GM12873 (cell line): ENCODE measurements around the gene INTS11.

Experiments used
- TF ChIP-seq, protein P1 (sequence below): IDR thresholded peaks from 2 replicates; pipeline ENCODE4 v1.5.1; 2012; ENCODE audit warnings: low read depth, mild to moderate bottlenecking, moderate library complexity, low read length, control low read depth; ENCODE audit not compliant: insufficient read depth; ENCODE audit errors: missing control alignments

The INTS11 gene

DNA sequence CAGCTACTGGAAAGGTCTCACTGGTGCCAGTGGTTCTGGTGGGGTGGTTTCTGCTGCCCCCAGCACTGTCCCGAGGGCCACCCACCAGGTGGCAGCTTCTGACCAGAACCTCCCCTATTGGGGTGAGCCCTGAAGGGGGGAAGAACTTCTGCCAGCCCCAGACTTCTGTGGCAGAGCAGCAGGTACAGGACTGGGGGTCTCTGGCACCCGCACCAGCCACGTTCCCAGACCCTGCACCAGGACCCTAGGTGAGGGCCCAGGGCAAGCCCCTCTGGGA is 14.4 kb downstream of the INTS11 start:
- TF ChIP-seq, protein P1, sequence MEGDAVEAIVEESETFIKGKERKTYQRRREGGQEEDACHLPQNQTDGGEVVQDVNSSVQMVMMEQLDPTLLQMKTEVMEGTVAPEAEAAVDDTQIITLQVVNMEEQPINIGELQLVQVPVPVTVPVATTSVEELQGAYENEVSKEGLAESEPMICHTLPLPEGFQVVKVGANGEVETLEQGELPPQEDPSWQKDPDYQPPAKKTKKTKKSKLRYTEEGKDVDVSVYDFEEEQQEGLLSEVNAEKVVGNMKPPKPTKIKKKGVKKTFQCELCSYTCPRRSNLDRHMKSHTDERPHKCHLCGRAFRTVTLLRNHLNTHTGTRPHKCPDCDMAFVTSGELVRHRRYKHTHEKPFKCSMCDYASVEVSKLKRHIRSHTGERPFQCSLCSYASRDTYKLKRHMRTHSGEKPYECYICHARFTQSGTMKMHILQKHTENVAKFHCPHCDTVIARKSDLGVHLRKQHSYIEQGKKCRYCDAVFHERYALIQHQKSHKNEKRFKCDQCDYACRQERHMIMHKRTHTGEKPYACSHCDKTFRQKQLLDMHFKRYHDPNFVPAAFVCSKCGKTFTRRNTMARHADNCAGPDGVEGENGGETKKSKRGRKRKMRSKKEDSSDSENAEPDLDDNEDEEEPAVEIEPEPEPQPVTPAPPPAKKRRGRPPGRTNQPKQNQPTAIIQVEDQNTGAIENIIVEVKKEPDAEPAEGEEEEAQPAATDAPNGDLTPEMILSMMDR, result no peak

DNA sequence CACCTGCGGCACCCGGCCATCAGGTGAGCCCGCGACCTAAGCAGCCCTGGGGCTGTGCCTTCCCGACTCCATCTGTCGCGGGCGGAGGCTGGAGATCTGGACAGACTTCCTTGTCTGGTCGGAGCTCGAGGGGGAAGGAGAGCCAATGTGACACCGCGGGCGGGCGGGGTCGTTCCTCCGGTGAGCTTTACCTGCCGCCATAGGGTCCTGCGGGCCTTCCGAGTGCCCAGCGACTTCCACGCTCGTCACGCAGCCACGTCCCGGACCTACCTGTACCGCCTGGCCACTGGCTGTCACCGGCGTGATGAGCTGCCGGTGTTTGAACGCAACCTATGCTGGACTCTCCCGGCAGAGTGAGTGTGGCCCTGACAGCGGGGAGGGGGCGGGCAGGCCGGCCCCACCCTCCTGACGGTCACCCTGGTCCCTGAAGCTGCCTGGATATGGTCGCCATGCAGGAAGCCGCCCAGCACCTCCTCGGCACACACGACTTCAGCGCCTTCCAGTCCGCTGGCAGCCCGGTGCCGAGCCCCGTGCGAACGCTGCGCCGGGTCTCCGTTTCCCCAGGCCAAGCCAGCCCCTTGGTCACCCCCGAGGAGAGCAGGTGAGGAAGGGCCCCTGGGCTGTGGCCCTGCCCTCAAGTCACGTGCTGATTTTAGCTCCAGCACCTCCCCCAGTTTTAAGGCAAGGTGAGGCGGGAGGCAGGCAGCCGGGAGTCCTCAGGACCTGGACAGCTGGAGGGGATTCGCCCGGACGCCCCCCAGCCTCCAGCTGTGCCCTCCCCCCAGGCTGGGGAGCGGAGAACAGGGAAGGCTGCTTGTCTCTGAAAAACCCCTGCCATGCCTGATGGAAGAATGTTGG is 15.0 kb downstream of the INTS11 start:
- TF ChIP-seq, protein P1, result no peak

DNA sequence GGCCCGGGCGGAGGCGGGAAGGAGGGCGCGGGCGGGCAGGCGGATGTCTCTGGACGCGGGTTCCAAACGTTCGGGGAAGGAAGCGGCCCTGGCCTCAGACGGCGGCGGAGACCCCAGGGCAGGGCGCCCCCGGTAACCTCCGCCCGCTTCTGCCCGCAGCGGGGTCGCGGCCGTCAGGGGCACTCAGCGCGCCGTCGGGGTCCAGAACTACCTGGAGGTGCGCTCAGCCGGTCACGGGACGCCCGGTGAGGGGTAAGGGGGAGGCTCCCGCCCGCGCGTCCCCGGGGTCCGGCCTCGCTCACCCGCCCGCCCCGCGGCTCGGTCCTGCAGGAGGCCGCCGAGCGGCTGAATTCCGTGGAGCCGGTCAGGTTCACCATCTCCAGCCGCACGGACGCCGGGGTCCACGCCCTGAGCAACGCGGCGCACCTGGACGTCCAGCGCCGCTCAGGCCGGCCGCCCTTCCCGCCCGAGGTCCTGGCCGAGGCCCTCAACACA is 15.7 kb downstream of the INTS11 start:
- TF ChIP-seq, protein P1, result no peak

DNA sequence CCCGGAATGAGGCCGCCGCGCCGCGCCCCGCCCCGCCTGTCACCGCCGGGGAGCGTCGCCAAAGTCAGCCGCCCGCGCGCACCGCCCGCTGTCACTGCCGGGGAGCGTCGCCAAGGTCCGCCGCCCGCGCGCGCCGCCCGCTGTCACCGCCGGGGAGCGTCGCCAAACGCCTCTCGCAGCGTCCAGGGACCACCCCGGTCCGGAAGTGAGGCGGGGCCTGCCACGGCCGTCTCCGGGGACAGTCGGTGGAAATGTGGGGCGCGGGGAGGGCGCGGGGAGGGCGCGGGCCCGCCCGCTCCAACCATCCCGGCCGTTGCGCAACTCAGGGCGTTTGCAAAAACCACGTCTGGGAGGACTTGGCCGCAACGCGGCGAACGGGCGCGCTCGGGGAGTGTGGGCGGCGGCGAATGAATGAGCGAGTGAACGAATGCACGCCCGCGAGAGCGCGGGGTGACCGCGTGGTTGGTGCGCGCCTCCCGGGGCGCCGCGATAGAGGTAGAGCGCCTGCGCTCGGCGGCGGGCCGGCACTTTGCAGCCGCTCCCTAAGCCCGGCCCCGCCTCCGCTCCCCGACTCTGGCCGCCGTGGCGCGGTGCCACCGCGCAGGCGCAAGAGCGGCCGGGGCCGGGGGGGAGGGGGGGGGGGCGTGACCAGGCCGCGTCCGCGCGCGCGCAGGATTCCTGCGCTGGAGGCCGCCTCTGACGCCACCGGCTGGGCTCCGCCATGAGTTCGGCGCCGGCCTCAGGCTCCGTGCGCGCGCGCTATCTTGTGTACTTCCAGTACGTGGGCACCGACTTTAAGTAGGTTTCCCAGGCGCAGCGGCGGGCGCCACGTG is 16.3 kb downstream of the INTS11 start, which contains the start of the genes ACAP3 and PUSL1:
TSS of gene ACAP3 (minus strand) at position 8 of the 833 bp plus-strand sequence. CDS start 115 bp downstream, outside the sequence.
TSS of gene PUSL1 (plus strand) at position 675 of the 833 bp plus-strand sequence. CDS start at position 722, 47 bp downstream.
- TF ChIP-seq, protein P1, result no peak

DNA sequence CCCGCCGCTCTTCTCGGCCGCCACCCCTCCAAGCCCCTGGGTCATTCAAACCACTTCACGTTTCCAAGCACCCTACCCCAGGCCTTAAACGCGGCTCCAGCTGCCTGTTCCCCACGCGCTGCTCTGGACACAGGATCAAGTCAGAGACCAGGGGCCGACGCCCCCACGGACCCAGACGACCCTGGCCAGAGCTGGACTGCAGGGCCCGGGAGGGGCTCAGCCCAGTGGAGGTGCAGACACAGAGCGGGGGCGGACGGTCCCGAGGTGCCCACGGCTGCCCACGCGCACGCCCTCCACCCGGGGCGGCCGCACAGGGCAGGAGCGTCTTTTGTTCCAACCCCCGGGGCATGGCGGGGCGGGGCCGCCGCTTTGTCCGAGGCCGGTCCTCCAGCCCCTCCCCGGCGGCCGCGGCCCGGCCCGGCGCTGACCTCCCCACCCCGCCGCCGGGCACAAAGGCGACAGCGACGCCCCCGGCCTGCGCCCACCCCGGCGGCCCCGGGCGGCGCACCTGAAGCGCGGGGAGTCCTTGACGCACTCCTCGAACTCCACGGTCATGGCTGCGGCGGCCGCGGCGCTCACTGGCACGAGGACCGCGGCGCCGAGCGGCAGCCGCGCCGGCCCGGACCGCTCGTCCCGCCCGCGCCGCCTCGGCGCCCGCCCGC is 17.1 kb downstream of the INTS11 start:
- TF ChIP-seq, protein P1, result no peak

DNA sequence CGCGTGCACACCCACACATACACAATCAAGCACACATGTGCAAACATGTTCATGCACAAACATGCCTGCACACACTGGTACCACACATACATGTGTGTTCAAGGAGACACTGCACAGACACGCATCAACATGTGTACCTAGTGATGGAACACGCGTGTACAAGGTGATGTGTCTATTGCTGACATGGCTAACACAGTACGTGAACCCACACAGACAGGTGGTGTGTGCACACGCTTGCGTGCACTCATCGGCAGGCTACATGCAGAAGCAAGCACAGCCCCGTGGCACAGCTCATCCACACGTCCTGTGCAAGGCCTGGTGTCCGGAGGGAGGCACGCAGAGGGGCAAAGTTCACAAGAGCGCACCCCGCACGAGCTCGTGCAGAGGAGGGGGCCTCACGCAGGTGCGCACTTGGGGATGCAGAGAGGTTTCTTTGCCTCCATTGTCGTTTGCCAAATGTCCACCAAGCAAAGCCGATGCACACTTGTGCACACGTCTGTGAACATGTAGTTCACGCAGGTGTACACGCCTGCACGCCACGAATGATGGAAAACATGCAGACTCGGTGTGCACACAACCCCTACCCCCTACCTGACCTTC is 17.7 kb downstream of the INTS11 start:
- TF ChIP-seq, protein P1, result no peak
